ENCODE results near the gene SCNN1B. TPM values are rescaled to one million over a fixed set of nuclear protein-coding genes. Genes with fewer than 3 reads are reported as not detected.
A peak's percentile ranks its signal among the peaks of the same experiment; 100 is the strongest.
"Not testable (repeated sequence)": the region's sequence is repeated elsewhere in the genome, so short reads cannot be mapped to it uniquely, and the experiment has no call there.

The SCNN1B gene, protein sequence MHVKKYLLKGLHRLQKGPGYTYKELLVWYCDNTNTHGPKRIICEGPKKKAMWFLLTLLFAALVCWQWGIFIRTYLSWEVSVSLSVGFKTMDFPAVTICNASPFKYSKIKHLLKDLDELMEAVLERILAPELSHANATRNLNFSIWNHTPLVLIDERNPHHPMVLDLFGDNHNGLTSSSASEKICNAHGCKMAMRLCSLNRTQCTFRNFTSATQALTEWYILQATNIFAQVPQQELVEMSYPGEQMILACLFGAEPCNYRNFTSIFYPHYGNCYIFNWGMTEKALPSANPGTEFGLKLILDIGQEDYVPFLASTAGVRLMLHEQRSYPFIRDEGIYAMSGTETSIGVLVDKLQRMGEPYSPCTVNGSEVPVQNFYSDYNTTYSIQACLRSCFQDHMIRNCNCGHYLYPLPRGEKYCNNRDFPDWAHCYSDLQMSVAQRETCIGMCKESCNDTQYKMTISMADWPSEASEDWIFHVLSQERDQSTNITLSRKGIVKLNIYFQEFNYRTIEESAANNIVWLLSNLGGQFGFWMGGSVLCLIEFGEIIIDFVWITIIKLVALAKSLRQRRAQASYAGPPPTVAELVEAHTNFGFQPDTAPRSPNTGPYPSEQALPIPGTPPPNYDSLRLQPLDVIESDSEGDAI
- not detected in 2 replicates for total RNA-seq (2014; rRNA removed; shearing (Covaris generic))

DNA sequence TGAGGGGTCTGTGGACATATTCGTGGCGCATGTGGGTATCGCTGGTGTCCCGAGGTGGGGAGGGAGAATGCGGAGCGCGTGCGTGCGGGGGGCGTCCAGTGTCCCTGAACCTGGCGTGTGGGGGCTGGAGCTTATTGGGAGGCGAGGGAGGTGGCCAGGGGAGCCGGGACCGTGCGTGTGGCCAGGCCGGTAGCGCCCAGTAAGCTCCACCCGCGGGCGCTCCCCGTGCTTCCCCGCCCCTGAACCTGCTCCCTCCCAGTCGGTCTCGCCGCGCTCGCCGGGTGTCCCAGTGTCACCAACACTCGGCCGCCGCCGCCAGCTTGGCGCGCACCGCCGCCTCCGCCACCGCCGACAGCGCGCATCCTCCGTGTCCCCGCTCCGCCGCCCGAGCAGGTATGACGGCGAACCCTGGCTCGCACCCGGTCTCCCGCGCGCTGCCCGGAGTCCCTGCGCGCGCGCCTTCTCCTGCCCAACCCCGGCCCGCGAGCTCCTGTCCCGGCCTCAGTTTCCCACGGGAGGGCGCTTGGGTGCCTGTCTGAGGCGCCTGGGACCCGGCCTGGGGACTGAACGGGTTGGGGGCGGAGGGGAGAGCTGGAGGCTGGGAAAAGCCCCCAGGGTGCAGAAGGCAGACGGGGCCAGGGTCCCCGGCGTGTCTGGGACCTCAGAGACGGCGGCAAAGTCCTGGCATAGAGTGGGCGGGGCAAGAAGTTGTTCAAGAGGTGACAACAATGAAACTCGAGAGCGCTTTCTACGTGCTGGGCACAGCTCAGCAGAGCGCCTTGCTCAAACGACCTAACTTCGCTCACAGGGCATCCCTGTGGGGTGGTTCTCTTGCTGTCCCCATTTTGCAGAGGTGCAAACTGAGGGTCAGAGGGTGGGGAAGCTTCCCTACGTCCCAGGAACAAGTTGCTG is at the start of gene SCNN1B:
Gene SCNN1B (plus strand): TSS at position 258 of the 912 bp plus-strand sequence. CDS start 46,298 bp downstream, outside the sequence.
- DNase-seq (ENCODE audit: low read depth), result no peak

DNA sequence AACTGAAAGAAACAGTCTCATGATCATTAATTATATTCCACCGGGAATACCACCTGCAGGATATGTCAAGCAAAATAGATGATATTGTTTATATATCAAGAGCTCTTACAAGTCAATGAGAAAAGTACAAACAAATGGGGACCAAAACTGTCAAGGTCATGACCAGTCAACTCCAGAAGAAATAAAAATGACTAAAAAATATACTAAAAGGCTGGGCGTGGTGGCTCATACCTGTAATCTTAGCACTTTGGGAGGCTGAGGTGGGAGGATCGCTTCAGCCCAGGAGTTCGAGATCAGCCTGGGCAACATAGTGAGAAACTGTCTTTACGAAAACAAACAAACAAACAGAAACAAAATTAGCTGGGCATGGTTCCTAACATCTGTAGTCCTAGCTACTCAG is 49.8 kb upstream of the SCNN1B start:
- DNase-seq (ENCODE audit: low read depth), result no peak

DNA sequence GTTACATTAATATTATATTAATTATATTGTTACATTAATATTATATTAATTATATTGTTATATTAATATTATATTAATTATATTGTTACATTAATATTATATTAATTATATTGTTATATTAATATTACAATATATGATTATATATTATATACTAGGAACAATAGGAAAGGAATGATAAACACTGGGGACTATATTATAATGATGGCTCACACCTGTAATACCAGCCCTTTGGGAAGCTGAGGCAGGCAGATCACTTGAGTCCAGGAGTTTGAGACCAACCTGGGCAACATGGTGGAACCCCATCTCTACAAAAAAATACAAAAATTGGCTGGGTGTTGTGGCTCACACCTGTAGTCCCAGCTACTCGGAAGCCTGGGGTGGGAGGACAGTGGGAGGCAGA is 48.5 kb upstream of the SCNN1B start:
- DNase-seq (ENCODE audit: low read depth), result not testable (repeated sequence)

DNA sequence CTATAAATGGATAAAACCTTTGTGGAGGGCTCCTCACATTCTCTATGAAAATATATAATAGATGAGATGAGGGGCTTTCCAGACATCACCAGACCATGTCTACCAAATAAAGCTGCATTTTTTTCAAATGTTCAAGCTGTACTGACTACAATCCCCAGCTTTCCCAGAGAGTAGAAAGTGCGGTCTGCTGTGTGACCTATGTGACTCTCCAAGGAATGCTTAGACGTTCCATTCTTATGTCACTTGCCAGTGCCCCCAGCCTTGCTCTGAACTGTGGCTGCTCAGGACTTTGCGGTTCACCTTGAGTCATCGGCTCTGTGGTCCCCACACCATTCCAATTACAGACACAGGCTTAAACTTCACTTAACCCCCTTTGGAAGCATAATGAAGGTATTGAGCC is 47.8 kb upstream of the SCNN1B start:
- peak; percentile 98 for DNase-seq (ENCODE audit: low read depth)

DNA sequence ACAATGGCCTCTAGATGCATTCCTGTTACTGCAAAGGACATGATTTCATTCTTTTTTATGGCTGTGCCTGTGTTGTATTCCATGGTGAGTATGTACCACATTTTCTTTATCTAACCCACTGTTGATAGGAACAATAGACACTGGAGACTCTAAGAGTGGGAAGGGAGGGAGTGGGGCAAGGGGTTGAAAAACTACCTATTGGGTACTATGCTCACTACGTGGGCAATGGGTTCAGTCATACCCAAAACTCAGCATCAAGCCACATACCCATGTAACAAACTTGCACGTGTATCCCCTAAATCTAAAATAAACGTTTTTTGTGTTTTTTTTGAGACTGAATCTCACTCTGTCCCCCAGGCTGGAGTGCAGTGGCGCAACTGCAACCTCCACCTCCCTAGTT is 47.1 kb upstream of the SCNN1B start:
- no peak for DNase-seq (ENCODE audit: low read depth)

DNA sequence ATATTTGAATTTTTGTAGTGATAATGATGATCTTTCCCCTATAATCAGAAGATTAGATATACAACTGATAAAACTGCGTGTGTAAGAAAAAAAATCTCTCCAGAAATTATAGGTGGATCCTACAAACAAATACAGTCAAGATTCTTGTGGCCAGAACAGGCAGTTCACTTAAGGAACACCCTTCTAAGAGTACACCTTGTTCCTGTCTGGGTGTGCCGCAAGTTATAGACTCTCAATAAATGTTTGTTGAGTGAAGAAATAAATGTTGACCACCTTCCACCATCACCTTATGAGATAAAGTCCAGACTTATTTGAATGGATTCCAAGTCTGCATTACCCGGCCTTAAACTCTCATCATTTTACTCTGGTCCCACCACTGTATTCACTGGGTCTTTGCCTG is 45.7 kb upstream of the SCNN1B start:
- DNase-seq (ENCODE audit: low read depth), result no peak

DNA sequence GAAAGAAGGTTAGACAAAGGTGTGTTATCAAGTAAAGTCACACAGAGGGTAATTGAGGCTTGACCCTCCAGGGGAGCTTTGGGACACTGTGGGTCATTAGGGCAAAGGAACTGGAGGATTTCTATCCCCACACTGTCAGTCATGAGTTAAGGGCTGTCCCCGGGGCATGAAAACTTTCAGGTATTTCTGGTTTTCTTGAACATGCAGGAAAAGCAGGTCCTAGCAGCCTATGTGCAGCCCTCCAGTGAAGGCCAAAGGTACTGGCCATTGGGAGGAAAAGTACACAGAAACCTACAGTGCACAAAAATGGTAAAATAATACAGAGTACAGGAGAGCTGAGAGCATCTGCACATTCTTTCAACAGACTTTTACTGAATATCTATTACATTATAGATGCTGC is 44.4 kb upstream of the SCNN1B start:
- DNase-seq (ENCODE audit: low read depth), result no peak

DNA sequence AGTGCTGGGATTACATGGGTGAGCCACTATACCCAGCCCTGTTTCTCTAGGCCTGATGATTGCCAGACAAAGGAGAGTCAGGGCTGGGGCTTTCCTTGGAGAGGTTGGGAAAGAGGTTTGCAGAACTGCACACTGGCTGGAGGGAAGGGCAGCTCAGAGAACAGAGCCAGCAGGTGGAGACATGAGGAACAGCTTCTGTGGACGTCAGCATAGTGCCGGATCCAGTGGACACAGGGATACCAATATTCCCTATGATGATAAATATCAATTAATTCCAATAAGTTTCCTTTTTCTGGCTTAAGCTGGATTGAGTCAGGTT is 43.2 kb upstream of the SCNN1B start:
- no peak for DNase-seq (ENCODE audit: low read depth)

DNA sequence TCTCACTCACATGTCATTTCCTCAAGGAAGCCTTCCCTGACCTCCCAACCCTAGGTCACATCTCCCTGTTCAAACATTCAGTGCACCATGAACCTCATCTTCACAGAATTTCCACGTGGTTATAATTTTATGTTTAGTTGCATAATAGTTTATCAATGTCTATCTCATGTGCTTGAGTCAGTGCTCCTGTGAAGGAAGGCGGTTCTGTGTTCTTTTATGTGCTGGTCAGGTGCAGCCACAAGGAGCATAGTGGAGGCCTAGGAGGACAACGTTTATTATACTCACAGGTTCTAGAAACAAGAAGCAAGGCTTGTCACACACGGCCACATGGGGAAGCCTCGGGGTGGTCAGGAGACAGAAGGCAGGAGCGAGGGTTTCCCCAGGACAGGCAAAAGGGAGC is 34.5 kb upstream of the SCNN1B start:
- DNase-seq (ENCODE audit: low read depth), result no peak

DNA sequence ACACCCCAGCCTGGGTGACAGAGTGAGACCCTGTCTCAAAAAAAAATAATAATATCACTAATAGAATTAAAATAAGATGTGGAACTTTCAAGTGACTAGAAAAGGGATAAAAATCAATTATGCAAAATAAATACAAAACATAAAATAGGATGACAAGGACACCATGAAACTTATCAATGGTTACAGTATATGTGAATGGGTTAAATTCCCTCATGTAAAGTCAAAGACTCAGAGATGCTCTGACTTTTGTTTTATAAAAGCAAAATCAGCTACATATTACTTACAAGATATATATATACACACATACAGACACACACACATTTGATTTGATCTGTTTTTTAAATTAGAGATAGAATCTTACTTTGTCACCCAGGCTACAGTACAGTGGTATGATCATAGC is 33.5 kb upstream of the SCNN1B start:
- DNase-seq (ENCODE audit: low read depth), result no peak

DNA sequence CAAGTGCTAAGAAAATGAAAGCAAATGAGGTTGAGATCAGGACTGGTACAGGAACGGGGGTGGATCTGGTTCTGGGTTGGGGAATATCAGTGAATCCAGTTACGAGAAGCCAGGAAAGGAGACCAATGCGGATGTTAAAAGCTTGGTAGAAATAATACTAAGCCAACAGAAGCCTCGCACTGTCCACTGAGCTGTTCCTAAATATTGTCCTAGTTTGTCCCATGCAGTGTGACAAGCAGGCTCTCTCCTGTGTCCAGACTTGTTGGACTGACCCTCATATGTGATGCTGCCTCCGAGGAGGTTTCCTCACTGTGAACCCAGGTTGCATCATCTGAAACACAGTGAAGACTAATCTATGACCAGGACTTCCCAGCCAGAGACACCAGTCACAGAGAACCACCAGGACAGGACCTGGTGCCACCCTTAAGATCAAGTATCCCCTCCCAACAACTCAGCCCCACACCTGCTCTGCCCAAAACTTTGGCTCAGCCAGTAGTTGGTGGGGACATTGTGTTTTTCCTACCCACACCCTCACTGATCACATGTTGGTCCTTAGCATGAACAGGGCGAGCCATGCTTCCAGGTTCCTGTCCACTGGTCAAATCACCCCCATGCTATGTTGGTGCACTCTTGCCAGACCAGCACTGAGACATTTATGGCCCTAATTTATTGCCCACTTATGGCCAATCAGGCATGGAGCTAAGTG is 32.7 kb upstream of the SCNN1B start:
- no peak for DNase-seq (ENCODE audit: low read depth)

DNA sequence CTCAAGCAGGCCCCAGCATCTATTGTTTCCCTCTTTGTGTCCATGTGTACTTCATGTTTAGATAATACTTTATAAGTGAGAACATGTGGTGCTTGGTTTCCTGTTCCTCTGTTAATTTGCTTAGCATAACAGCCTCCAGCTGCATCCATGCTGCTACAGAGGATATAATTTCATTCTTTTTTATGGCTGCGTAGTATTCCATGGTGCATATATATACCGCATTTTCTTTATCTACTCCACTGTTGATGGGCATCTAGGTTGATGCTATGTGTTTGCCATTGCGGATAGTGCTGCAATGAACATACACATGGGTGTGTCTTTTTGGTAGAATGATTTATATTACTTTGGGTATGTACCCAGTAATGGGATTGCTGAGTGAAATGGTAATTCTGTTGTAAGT is 31.4 kb upstream of the SCNN1B start:
- DNase-seq (ENCODE audit: low read depth), result no peak

DNA sequence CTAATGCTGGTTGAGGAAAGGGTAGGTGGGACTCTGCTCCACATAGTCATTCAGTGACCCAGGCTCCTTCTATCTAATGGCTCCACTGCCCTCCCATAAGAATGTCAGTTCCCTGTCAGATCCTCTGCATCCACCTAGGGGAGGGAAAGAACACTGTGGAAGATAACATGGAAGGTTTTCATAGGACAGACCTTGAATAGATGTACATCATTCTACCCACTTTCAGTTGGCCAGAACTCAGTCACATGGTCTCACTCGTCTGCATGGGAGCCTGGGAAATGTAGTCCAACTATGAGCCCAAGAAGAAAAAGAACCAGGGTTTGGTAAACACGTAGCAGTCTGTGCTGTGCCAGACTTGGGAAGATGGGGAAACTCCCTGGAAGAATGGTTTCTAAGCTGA is 27.1 kb upstream of the SCNN1B start:
- peak; percentile 15 for DNase-seq (ENCODE audit: low read depth)

DNA sequence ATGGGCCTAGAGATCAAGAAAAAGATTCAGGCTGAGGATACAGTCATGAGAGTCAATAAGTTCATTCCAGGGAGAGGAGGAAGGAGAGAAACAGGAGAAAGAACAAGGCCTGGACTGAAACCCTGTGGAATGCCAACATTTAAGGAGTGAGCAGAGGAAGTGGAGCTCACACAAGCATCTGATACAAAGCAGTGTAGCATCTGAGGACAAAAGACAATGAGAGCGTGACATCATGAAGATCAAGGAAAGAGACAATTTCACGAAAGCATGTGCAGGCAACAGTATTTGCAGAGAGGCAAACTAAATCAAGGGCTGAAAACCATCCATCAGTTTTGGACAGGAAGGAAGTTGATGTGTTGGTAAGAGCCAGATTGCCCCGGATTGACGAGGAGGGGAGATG is 25.3 kb upstream of the SCNN1B start:
- DNase-seq (ENCODE audit: low read depth), result no peak

DNA sequence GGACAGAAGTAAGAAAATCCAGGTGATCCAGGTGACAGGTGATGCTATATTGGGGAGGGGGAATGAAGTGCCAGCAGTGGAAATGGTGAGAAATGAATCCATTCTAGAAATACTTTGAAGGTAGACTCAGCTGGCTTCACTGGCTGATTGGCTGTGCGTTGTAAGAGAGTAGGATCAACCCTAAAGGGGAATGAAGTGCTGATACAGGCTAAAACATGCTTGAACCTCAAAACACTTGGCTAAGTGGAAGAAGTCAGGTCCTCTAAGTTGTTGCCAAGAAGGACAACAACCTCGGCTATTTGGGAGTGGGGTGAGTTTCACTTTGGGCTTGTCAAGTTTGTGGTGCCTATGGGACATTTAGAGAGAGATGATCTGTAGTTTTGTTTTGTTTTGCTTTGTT is 24.1 kb upstream of the SCNN1B start:
- no peak for DNase-seq (ENCODE audit: low read depth)

DNA sequence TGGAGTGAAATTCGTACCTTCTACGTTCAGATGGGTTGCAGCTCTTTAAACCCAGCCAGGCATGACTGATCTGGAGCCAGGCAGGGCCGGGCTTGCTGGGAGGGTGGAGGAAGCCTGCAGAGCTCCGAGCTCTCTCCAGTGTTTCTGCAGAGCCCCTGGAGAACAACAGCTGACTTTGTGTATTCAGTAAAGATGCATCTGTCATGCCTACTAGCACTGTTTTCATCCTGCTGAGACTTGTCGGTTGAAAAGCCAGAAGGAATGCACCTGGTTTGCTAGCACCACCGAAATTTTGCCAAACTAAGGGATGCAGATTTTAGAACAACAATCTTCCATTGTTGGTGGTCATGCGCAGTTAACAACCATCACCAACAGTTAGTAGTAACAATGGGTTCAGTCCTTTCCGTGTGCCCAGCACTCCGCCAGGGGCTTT is 22.4 kb upstream of the SCNN1B start:
- no peak for DNase-seq (ENCODE audit: low read depth)

DNA sequence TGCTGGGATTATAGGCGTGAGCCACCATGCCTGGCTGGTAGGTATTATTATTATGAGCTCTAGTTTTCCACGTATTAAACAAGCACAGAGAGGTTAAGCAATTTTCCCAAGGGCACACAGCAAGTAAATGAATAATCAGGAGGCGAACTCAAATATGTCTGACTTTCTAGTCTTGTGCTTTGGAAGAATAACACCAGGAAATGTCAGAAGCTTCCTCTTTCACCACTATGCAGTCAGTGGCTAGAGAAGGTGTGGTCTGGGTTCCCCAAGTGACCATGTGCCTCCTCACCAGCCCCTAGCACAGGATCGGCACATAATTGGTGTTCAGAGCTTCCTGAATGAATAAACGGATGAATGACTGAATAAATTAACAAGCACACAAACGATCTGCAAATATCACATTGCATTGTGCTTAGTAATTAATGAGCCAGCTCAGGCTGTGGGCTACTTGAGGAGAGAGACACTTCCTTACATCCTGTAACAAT is 21.6 kb upstream of the SCNN1B start:
- peak; percentile 72 for DNase-seq (ENCODE audit: low read depth)

DNA sequence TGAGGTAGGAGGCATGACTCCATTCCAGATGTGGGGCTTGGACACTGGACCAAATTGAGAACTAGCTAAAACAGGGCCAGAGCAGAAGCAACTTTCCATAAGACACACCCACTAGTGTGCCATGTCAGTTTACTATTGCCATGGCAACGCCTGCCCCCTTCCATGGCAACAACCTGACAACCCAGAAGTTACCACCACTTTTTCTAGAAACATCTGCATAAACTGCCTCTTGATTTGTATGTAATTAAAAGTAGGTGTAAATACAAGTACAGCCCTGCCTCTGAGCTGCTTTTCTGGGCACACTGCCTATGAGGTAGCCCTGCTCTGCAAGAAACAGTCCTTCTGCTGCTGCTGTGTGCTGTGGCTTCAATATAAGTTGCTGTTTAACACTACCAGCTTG is 19.5 kb upstream of the SCNN1B start:
- DNase-seq (ENCODE audit: low read depth), result peak; percentile 36

DNA sequence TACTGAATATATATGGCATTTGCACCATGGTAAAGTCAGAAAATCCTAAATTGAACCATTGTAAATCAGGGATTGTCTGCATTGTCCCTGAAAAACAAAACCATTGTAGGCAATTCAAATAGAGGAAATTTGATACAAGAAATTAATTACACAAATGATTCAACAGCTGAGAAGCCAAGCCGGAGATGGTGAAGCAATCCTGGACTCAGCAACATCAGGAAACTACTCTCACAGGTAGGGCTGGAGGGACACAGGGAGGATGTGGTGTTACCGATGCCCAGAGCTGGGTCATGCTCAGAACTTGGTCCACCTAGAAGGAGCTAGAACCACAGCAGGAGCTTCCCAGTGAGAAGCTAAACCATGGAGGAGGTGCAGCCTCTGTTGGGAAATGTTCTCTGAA is 18.5 kb upstream of the SCNN1B start:
- no peak for DNase-seq (ENCODE audit: low read depth)

DNA sequence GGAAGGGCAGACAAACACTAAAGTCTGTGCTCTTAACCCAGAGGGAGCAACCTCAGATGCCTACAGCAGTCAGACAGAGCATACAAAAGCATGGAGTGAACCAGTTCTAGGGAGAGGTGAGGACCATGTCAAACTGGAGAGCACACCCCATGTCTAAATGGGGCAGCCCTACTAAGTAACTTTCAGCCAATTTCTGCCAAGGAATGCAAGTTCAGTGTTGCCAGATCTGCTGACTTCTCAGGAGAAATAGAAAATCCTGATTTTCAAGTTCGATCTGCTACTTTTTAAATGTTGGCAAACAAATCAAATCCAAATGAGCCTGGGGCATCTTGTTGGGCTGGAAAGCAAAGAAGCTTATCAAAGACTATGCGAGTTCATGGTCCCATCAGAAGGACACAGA is 17.5 kb upstream of the SCNN1B start:
- no peak for DNase-seq (ENCODE audit: low read depth)

DNA sequence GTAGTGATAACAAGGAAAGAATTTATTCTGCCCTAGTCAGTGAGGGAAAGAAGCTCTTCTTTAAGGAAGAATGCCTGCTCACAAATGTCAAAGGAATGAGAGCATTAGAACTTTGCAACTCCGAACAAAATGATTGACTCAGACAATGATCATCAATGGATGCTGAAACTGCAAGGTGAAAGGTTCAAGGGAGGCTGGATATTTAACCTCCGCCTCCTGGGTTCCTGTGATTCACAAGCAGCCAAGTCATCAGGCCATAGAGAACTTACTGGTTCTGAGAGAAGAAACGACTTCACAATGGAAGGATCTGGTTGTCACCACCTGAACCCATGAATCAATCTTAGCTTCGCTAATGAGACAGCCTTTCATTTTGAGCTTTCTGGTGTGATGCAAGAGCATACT is 16.0 kb upstream of the SCNN1B start:
- DNase-seq (ENCODE audit: low read depth), result peak; percentile 62

DNA sequence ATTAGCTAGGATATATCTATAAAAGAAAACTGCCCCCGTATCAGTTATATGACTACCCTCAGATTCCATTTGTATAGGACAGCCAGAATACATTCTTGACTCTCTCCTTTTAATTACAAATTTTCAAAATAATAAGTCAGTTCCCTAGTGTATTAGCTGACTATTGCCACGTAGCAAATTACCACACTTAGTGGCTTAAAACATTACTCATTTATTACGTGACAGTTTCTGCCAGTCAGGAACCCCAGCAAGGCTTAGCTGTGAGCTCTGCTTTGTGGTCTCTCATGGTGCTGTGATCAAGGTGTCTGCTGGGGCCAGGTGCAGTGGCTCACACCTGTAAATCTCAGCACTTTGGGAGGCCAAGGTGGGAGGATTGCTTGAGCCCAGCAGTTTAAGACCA is 13.9 kb upstream of the SCNN1B start:
- DNase-seq (ENCODE audit: low read depth), result no peak

Data from M059J (cell line).